Measurements from ENCODE around the gene NR1D1.

GRCh38 chr17:40139566-40140058, 39.2 kb upstream of the NR1D1 start:
- TF ChIP-seq FOXP2 (optimal IDR thresholded peaks at IDR 0.05; ENCODE audit: borderline replicate concordance, extremely low read depth, extremely low read length, insufficient read depth) = no peak
- TF ChIP-seq TAF1 (IDR thresholded peaks at IDR 0.05; ENCODE audit: borderline replicate concordance, insufficient read depth, low read length) = no peak
- no peak for TF ChIP-seq POLR2AphosphoS5 (IDR thresholded peaks at IDR 0.05; ENCODE audit: low read depth, low read length)
- TF ChIP-seq REST (IDR thresholded peaks at IDR 0.05; ENCODE audit: insufficient read depth in 1 of 2, low read depth in 2 of 2, low read length in 2 of 2) = no peak

Measured in PFSK-1 (cell line).